HepG2 (cell line): Measurements from ENCODE around the gene ZFPL1. TPM values are rescaled to one million over a fixed set of nuclear protein-coding genes. Genes with fewer than 3 reads are reported as not detected.

Experiments
- ATM ChIP-seq: fragments of 450-650 bp; IDR thresholded peaks from 2 replicates; pipeline ENCODE4 v1.7.1; 2017; ENCODE audit warnings: mild to moderate bottlenecking, borderline replicate concordance
- BHLHE40 ChIP-seq: IDR thresholded peaks from 2 replicates; pipeline ENCODE4 v1.6.1; 2011; ENCODE audit warnings: low read length, improper control_type of control experiment
- BRCA1 ChIP-seq: sonication (generic); formaldehyde crosslinking; IDR thresholded peaks from 2 replicates; pipeline ENCODE4 v1.4.0; 2020; ENCODE audit warnings: missing genetic modification reagents
- CREBL2 ChIP-seq: sonication (generic); formaldehyde crosslinking; IDR thresholded peaks from 2 replicates; pipeline ENCODE4 v1.8.1; 2023; ENCODE audit warnings: missing genetic modification reagents, mild to moderate bottlenecking, borderline replicate concordance
- DBP ChIP-seq: sonication (generic); formaldehyde crosslinking; IDR thresholded peaks from 2 replicates; pipeline ENCODE4 v1.4.0; 2020; ENCODE audit warnings: missing genetic modification reagents; ENCODE audit errors: not compliant biosample characterization
- KLF12 ChIP-seq: sonication (generic); formaldehyde crosslinking; IDR thresholded peaks from 2 replicates; pipeline ENCODE4 v1.4.0; 2020; ENCODE audit warnings: missing genetic modification reagents, borderline replicate concordance
- NR2F6 ChIP-seq, 2 experiments: IDR thresholded peaks; 2 replicates each; pipeline ENCODE4 v1.6.1; 2016; ENCODE audit warnings: antibody characterized with exemption in 1 of 2, mild to moderate bottlenecking in 1 of 2
- PRDM10 ChIP-seq: sonication (generic); formaldehyde crosslinking; IDR thresholded peaks from 2 replicates; pipeline ENCODE4 v1.4.0; 2020; ENCODE audit warnings: low read depth, missing genetic modification reagents
- REPIN1 ChIP-seq: sonication (generic); formaldehyde crosslinking; IDR thresholded peaks from 2 replicates; pipeline ENCODE4 v1.8.0; 2022; ENCODE audit warnings: missing genetic modification reagents, low read depth, mild to moderate bottlenecking, borderline replicate concordance
- SETDB1 ChIP-seq: sonication (generic); formaldehyde crosslinking; IDR thresholded peaks from 2 replicates; pipeline ENCODE4 v1.5.1; 2020; ENCODE audit warnings: missing genetic modification reagents, mild to moderate bottlenecking, borderline replicate concordance
- ZFP37 ChIP-seq: sonication (generic); formaldehyde crosslinking; IDR thresholded peaks from 2 replicates; pipeline ENCODE4 v1.4.0; 2020; ENCODE audit warnings: missing genetic modification reagents, borderline replicate concordance
- ZNF383 ChIP-seq: sonication (generic); formaldehyde crosslinking; IDR thresholded peaks from 2 replicates; pipeline ENCODE4 v1.4.0; 2020; ENCODE audit warnings: missing genetic modification reagents, mild to moderate bottlenecking, borderline replicate concordance
- ZNF513 ChIP-seq: sonication (generic); formaldehyde crosslinking; conservative IDR thresholded peaks from 2 replicates; pipeline ENCODE4 v1.5.0; 2020; ENCODE audit warnings: missing genetic modification reagents
- ZNF629 ChIP-seq: sonication (generic); formaldehyde crosslinking; conservative IDR thresholded peaks from 2 replicates; pipeline ENCODE4 v1.5.0; 2020; ENCODE audit warnings: missing genetic modification reagents
- ZNF766 ChIP-seq: sonication (generic); formaldehyde crosslinking; IDR thresholded peaks from 2 replicates; pipeline ENCODE4 v1.5.0; 2020; ENCODE audit warnings: missing genetic modification reagents, borderline replicate concordance
- ZNF770 ChIP-seq: sonication (generic); formaldehyde crosslinking; IDR thresholded peaks from 2 replicates; pipeline ENCODE4 v1.5.0; 2020; ENCODE audit warnings: mild to moderate bottlenecking, missing genetic modification reagents
- ZNF781 ChIP-seq: sonication (generic); formaldehyde crosslinking; IDR thresholded peaks from 2 replicates; pipeline ENCODE4 v1.5.1; 2020; ENCODE audit warnings: borderline replicate concordance, mild to moderate bottlenecking, missing genetic modification reagents; ENCODE audit errors: not compliant biosample characterization
- polyA plus RNA-seq, 8 experiments: library from polyadenylated mRNA; depleted of rRNA in 3 of 8; stranded (reverse) in 7 of 8; unstranded in 1 of 8; fragments of >200 nt; fragmentation: Illumina TruSeq in 4 of 8; extraction: Trizol in 4 of 8; gene quantifications; 2 replicates each; pipeline versions ENCODE4 v1.2.1 to v1.2.3, GENCODE V29; 2011 to 2016; ENCODE audit warnings: low read depth in 4 of 8, missing spikeins in 1 of 8, mixed read lengths in 1 of 8; ENCODE audit not compliant: insufficient read depth in 1 of 8
- total RNA-seq, 5 experiments: library from RNA; depleted of rRNA; stranded (reverse); fragments of >200 nt; fragmentation: Illumina TruSeq; extraction: Trizol; gene quantifications; 2 replicates each; pipeline ENCODE4 v1.2.3, GENCODE V29; 2016; ENCODE audit warnings: low read depth in 1 of 5

The ZFPL1 gene
- total and polyA plus RNA-seq, 2 of the 13 experiments (the other 11 are each of a cell fraction or from before 2014, with no cell fraction given) = 32.2 to 56.0 TPM

- TF ChIP-seq KLF12 (CRISPR knock-in tag) (peak; percentile 86; the same call in 1 of the 2 replicates), PRDM10 (CRISPR knock-in tag) (peak; percentile 69), ATM (no peak), ZFP37 (CRISPR knock-in tag) (no peak), BHLHE40 (0 out of 2 replicates have a peak, but pooled peaks have one; percentile 6), REPIN1 (CRISPR knock-in tag) (peak; percentile 76), BRCA1 (CRISPR knock-in tag) (no peak), ZNF513 (CRISPR knock-in tag) (no peak; the same call in 1 of the 2 replicates), ZNF781 (peak; percentile 94), ZNF766 (CRISPR knock-in tag) (peak; percentile 77; the same call in 1 of the 2 replicates), NR2F6 (IDR thresholded peaks at IDR 0.05) (no peak), NR2F6 (CRISPR knock-in tag; IDR thresholded peaks at IDR 0.05) (0 out of 2 replicates have a peak, but pooled peaks have one; percentile 23), ZNF629 (peak; percentile 64), DBP (CRISPR knock-in tag) (no peak), CREBL2 (no peak), ZNF770 (CRISPR knock-in tag) (peak; percentile 43; the same call in 1 of the 2 replicates), SETDB1 (no peak), ZNF383 (CRISPR knock-in tag) (no peak)
Measured at GRCh38 chr11:65111744-65112545, 27.9 kb downstream of the ZFPL1 start, which contains the start of gene TM7SF2 (continued).
